Astrocyte (in vitro differentiated cells and primary cell): ENCODE measurements around the gene PLG.

Experiments used
- EZH2 ChIP-seq: IDR thresholded peaks from 2 replicates; pipeline ENCODE4 v1.6.1; 2012; ENCODE audit warnings: mild to moderate bottlenecking, low read length, inconsistent platforms; ENCODE audit not compliant: insufficient read depth
- TF ChIP-seq, protein P1 (sequence below): IDR thresholded peaks from 2 replicates; pipeline ENCODE4 v1.5.1; 2011; ENCODE audit warnings: low read depth, mild to moderate bottlenecking, inconsistent platforms, low read length, moderate library complexity; ENCODE audit not compliant: insufficient read depth

GRCh38 chr6:160750276-160750689, 48.2 kb downstream of the PLG start:
- TF ChIP-seq, protein P1, sequence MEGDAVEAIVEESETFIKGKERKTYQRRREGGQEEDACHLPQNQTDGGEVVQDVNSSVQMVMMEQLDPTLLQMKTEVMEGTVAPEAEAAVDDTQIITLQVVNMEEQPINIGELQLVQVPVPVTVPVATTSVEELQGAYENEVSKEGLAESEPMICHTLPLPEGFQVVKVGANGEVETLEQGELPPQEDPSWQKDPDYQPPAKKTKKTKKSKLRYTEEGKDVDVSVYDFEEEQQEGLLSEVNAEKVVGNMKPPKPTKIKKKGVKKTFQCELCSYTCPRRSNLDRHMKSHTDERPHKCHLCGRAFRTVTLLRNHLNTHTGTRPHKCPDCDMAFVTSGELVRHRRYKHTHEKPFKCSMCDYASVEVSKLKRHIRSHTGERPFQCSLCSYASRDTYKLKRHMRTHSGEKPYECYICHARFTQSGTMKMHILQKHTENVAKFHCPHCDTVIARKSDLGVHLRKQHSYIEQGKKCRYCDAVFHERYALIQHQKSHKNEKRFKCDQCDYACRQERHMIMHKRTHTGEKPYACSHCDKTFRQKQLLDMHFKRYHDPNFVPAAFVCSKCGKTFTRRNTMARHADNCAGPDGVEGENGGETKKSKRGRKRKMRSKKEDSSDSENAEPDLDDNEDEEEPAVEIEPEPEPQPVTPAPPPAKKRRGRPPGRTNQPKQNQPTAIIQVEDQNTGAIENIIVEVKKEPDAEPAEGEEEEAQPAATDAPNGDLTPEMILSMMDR = no peak
- TF ChIP-seq EZH2 = no peak
